ENCODE measurements around the gene CEBPZOS.

DNA sequence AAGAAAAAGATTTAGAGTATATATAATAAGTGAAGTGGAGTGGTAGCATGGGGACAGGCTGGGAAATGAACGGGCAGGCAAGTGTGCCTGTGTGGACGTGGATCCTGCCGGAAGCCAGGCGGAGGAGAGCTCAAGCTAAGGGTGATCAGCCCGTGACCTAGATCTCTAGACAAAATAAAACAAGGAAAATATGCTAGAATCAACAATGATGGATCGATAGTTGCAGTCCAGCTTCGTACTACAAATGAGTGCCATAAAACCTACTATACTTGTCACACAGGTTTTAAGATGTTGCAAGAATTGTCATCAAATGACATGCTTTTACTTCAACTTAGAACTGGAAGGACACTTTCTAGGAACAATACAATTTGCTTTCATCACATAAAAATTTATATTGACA, 48.0 kb upstream of the CEBPZOS start:
- TF ChIP-seq CTCF (conservative IDR thresholded peaks at IDR 0.05 in 1 of 2, IDR thresholded peaks at IDR 0.05 in 1 of 2; ENCODE audit: low read depth in 1 of 2, low read length in 2 of 2) (no peak), EZH2 (IDR thresholded peaks at IDR 0.05; ENCODE audit: low read length, missing control alignments) (no peak)

All from fibroblast of lung (primary cell).